HepG2 (cell line): Measurements from ENCODE around the gene TBL3. TPM values are rescaled to one million over a fixed set of nuclear protein-coding genes. Genes with fewer than 3 reads are reported as not detected.

Experiments
- AHDC1 ChIP-seq: sonication (generic); formaldehyde crosslinking; IDR thresholded peaks from 2 replicates; pipeline ENCODE4 v1.5.1; 2020; ENCODE audit warnings: mild to moderate bottlenecking, missing genetic modification reagents, borderline replicate concordance
- ATF7-NPFF ChIP-seq: sonication (generic); formaldehyde crosslinking; IDR thresholded peaks from 2 replicates; pipeline ENCODE4 v1.8.1; 2023; ENCODE audit warnings: mild to moderate bottlenecking, low read depth, missing genetic modification reagents, moderate library complexity
- CBX5 ChIP-seq: sonication (generic); formaldehyde crosslinking; IDR thresholded peaks from 2 replicates; pipeline ENCODE4 v1.4.0; 2020; ENCODE audit warnings: missing genetic modification reagents, borderline replicate concordance
- FOXA3 ChIP-seq: IDR thresholded peaks from 2 replicates; pipeline ENCODE4 v1.6.1; 2016; ENCODE audit warnings: missing genetic modification reagents, missing compliant biosample characterization
- FOXO1 ChIP-seq: sonication (generic); formaldehyde crosslinking; IDR thresholded peaks from 2 replicates; pipeline ENCODE4 v1.4.0; 2020; ENCODE audit warnings: missing genetic modification reagents
- HCFC1 ChIP-seq: fragments of 150-350 bp; IDR thresholded peaks from 2 replicates; pipeline ENCODE4 v1.6.1; 2014; ENCODE audit warnings: low read depth, low read length
- KLF9 ChIP-seq: IDR thresholded peaks from 2 replicates; pipeline ENCODE4 v1.6.1; 2016; ENCODE audit warnings: low read depth
- MAF1 ChIP-seq: sonication (generic); formaldehyde crosslinking; IDR thresholded peaks from 2 replicates; pipeline ENCODE4 v1.5.0; 2020; ENCODE audit warnings: missing genetic modification reagents, borderline replicate concordance
- RCOR2 ChIP-seq: IDR thresholded peaks from 2 replicates; pipeline ENCODE4 v1.6.1; 2016; ENCODE audit warnings: missing biosample characterization, missing genetic modification reagents
- RFX1 ChIP-seq: fragments of 450-650 bp; IDR thresholded peaks from 2 replicates; pipeline ENCODE4 v1.6.1; 2017
- RFX3 ChIP-seq: IDR thresholded peaks from 2 replicates; pipeline ENCODE4 v1.6.1; 2016; ENCODE audit warnings: missing biosample characterization, missing genetic modification reagents
- SALL1 ChIP-seq: sonication (generic); formaldehyde crosslinking; IDR thresholded peaks from 2 replicates; pipeline ENCODE4 v1.8.0; 2022; ENCODE audit warnings: mild to moderate bottlenecking, missing genetic modification reagents
- SKI ChIP-seq: fragments of 450-650 bp; IDR thresholded peaks from one replicate; pipeline ENCODE4 v1.6.1; 2018; ENCODE audit warnings: mild to moderate bottlenecking; ENCODE audit not compliant: partially characterized antibody
- YEATS2 ChIP-seq: sonication (generic); formaldehyde crosslinking; IDR thresholded peaks from 2 replicates; pipeline ENCODE4 v1.4.0; 2020; ENCODE audit warnings: missing genetic modification reagents, borderline replicate concordance
- ZFX ChIP-seq: sonication (generic); formaldehyde crosslinking; IDR thresholded peaks from 2 replicates; pipeline ENCODE4 v1.4.0; 2020; ENCODE audit warnings: mild to moderate bottlenecking, low read depth, missing genetic modification reagents, moderate library complexity
- ZFYVE20 ChIP-seq: sonication (generic); formaldehyde crosslinking; IDR thresholded peaks from 2 replicates; pipeline ENCODE4 v1.8.0; 2023; ENCODE audit warnings: low read depth, mild to moderate bottlenecking, moderate library complexity, missing genetic modification reagents, borderline replicate concordance
- ZNF136 ChIP-seq: sonication (generic); formaldehyde crosslinking; IDR thresholded peaks from 2 replicates; pipeline ENCODE4 v1.8.1; 2022; ENCODE audit warnings: low read depth, mild to moderate bottlenecking, moderate library complexity, missing genetic modification reagents
- ZNF235 ChIP-seq: sonication (generic); formaldehyde crosslinking; IDR thresholded peaks from 2 replicates; pipeline ENCODE4 v1.8.1; 2023; ENCODE audit warnings: mild to moderate bottlenecking, missing genetic modification reagents, borderline replicate concordance
- ZNF558 ChIP-seq: sonication (generic); formaldehyde crosslinking; IDR thresholded peaks from 2 replicates; pipeline ENCODE4 v1.9.0; 2022; ENCODE audit warnings: mild to moderate bottlenecking, missing genetic modification reagents, borderline replicate concordance
- ZNF562 ChIP-seq: sonication (generic); formaldehyde crosslinking; IDR thresholded peaks from 2 replicates; pipeline ENCODE4 v1.8.0; 2022; ENCODE audit warnings: missing genetic modification reagents, borderline replicate concordance
- ZNF7 ChIP-seq: IDR thresholded peaks from 2 replicates; pipeline ENCODE4 v1.6.1; 2016; ENCODE audit warnings: missing biosample characterization, missing genetic modification reagents
- ZNF703 ChIP-seq: sonication (generic); formaldehyde crosslinking; IDR thresholded peaks from 2 replicates; pipeline ENCODE4 v1.5.1; 2020; ENCODE audit warnings: missing genetic modification reagents, mild to moderate bottlenecking, moderate library complexity, borderline replicate concordance
- ZNF704 ChIP-seq: sonication (generic); formaldehyde crosslinking; IDR thresholded peaks from 2 replicates; pipeline ENCODE4 v1.8.1; 2023; ENCODE audit warnings: mild to moderate bottlenecking, inconsistent platforms, moderate library complexity, missing genetic modification reagents, borderline replicate concordance
- polyA plus RNA-seq, 8 experiments: library from polyadenylated mRNA; depleted of rRNA in 3 of 8; stranded (reverse) in 7 of 8; unstranded in 1 of 8; fragments of >200 nt; fragmentation: Illumina TruSeq in 4 of 8; extraction: Trizol in 4 of 8; gene quantifications; 2 replicates each; pipeline versions ENCODE4 v1.2.1 to v1.2.3, GENCODE V29; 2011 to 2016; ENCODE audit warnings: low read depth in 4 of 8, missing spikeins in 1 of 8, mixed read lengths in 1 of 8; ENCODE audit not compliant: insufficient read depth in 1 of 8
- total RNA-seq, 5 experiments: library from RNA; depleted of rRNA; stranded (reverse); fragments of >200 nt; fragmentation: Illumina TruSeq; extraction: Trizol; gene quantifications; 2 replicates each; pipeline ENCODE4 v1.2.3, GENCODE V29; 2016; ENCODE audit warnings: low read depth in 1 of 5
- TF ChIP-seq, protein P1 (sequence below): IDR thresholded peaks from 2 replicates; pipeline ENCODE4 v1.6.1; 2012; ENCODE audit warnings: inconsistent platforms

Gene TBL3
- total and polyA plus RNA-seq, 2 of the 13 experiments (the other 11 are each of a cell fraction or from before 2014, with no cell fraction given), result 16.8 to 38.0 TPM

DNA sequence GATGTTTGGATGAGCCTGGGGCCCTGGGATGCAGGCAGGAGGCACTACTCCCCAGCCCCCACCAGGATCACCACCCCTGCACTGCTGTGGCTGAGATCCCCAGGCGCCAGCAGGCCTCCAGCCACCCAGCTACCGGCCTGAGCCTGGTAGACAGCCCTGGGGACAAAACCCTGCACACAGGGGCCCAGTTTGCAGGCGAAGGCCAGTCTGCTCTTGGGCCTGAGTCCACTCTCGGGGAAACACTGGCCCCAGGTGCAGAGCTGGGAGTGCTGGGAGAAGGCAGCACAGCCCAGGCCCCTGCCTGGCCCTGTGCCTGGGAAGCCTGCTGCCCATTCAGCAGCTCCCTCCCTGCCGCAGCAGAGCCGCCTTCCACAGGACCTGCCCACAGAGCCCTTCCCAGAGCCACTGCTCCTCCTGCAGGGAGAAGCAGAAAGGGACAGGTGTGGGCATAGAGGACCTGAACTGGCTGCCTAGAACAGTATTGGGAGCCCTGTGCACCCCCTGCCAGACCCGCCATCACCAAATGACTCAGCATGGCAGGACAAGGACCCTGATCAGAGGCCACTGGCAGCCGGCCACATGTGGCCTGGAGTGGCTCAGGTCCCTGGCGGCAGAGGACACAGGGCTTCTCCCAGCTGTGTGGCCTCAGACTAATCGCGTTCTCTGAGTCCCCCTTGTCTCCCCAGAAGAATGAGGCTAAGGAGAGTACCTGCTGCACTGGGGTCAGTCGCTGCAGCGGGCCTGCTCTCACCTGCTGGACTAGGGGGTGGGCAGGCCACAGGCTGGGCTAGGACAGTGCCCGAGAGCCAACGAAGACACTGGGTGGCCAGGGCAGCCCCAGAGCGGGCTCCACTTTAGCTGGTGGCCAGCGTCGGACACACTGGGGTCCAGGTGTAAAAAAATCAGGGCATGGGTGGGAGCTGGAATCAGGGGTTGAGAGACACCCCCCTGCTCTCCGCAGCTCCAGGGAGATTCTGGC lies 39.5 kb upstream of the TBL3 start (continued):
- TF ChIP-seq ZNF136 (CRISPR knock-in tag), result 0 out of 2 replicates have a peak, but pooled peaks have one; percentile 2
- no peak for TF ChIP-seq HCFC1
- TF ChIP-seq RFX3 (CRISPR knock-in tag), result no peak
- no peak for TF ChIP-seq ZNF562 (CRISPR knock-in tag)
- TF ChIP-seq ATF7-NPFF, result 0 out of 2 replicates have a peak, but pooled peaks have one; percentile 9
- TF ChIP-seq SKI, result no peak
- no peak for TF ChIP-seq ZFYVE20 (CRISPR knock-in tag)
- no peak for TF ChIP-seq YEATS2 (CRISPR knock-in tag)
- TF ChIP-seq CBX5 (CRISPR knock-in tag), result no peak
- TF ChIP-seq FOXA3 (CRISPR knock-in tag), result no peak
- TF ChIP-seq ZNF704 (CRISPR knock-in tag), result no peak
- peak; percentile 9; the same call in 1 of the 2 replicates for TF ChIP-seq FOXO1 (CRISPR knock-in tag)
- TF ChIP-seq MAF1, result no peak
- TF ChIP-seq SALL1 (CRISPR knock-in tag), result peak; percentile 53
- TF ChIP-seq RFX1, result no peak
- TF ChIP-seq ZNF235 (CRISPR knock-in tag), result no peak
- TF ChIP-seq KLF9 (CRISPR knock-in tag), result no peak
- TF ChIP-seq ZNF703, result no peak
- TF ChIP-seq, protein P1, sequence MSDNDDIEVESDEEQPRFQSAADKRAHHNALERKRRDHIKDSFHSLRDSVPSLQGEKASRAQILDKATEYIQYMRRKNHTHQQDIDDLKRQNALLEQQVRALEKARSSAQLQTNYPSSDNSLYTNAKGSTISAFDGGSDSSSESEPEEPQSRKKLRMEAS, result peak; percentile 42; the same call in 1 of the 2 replicates
- no peak for TF ChIP-seq ZNF7
- TF ChIP-seq RCOR2, result no peak
- peak; percentile 71 for TF ChIP-seq ZFX (CRISPR knock-in tag)
- TF ChIP-seq ZNF558 (CRISPR knock-in tag), result no peak
- 0 out of 2 replicates have a peak, but pooled peaks have one; percentile 28 for TF ChIP-seq AHDC1 (CRISPR knock-in tag)
